Calu3 (cell line): ENCODE results near the gene FCN2. TPM values are rescaled to one million over a fixed set of nuclear protein-coding genes. Genes with fewer than 3 reads are reported as not detected.

Experiments
- BruUV-seq: library from RNA; stranded (reverse); fragments of 400-500 nt; replicated peaks from 2 replicates; lab custom pipeline; 2021; lab: Mats Ljungman, UMichigan
- CTCF ChIA-PET: fragments of 300-600 bp; sonication (Branson Sonifier 250); formaldehyde crosslinking; loops from one replicate; lab custom pipeline; 2022; ENCODE audit warnings: antibody characterized with exemption; lab: Charles Lee
- DNase-seq: peaks from one replicate; pipeline ENCODE4 v3.0.0; 2022
- H3K27ac Mint-ChIP-seq: one replicate; pipeline ENCODE4 v1.8.0; 2022; ENCODE audit warnings: mixed read lengths; ENCODE audit not compliant: unreplicated experiment
- H3K27me3 Mint-ChIP-seq: one replicate; pipeline ENCODE4 v1.8.0; 2022; ENCODE audit warnings: mixed read lengths; ENCODE audit not compliant: unreplicated experiment
- H3K36me3 Mint-ChIP-seq: one replicate; pipeline ENCODE4 v1.8.0; 2022; ENCODE audit warnings: mild to moderate bottlenecking, moderate library complexity, mixed read lengths; ENCODE audit not compliant: insufficient read depth, unreplicated experiment
- H3K4me1 Mint-ChIP-seq: one replicate; pipeline ENCODE4 v1.8.0; 2022; ENCODE audit warnings: mild to moderate bottlenecking, low read depth, mixed read lengths; ENCODE audit not compliant: unreplicated experiment
- H3K4me3 Mint-ChIP-seq: one replicate; pipeline ENCODE4 v1.8.0; 2022; ENCODE audit warnings: mild to moderate bottlenecking, low read depth, moderate library complexity, mixed read lengths; ENCODE audit not compliant: unreplicated experiment
- H3K9me3 Mint-ChIP-seq: one replicate; pipeline ENCODE4 v1.8.0; 2022; ENCODE audit warnings: low read depth, mixed read lengths; ENCODE audit not compliant: unreplicated experiment
- CTCF ChIP-seq: fragments of 200-600 bp; IDR thresholded peaks from one replicate; pipeline ENCODE4 v1.8.0; 2022; ENCODE audit warnings: antibody characterized with exemption; ENCODE audit not compliant: unreplicated experiment
- intact Hi-C: fragments of 100-400 bp; cut with micrococcal nuclease; formaldehyde crosslinking; loops from one replicate; pipeline ENCODE4 v1.10.0; 2022; ENCODE audit not compliant: unreplicated experiment
- total RNA-seq: library from RNA; stranded (reverse); gene quantifications from 2 replicates; pipeline ENCODE4 v1.2.3, GENCODE V29; 2022

The FCN2 gene
- total RNA-seq, 1 experiment from 2014 or later, result not detected

GRCh38 chr9:134932606-134933005, 52.0 kb downstream of the FCN2 start:
- intact Hi-C loops, result no loop called here
- Mint-ChIP-seq H3K4me3 (no peak overlapping the region), H3K36me3 (no peaks in the 10 kb centered on the region), H3K4me1 (no peaks in the 10 kb centered on the region), H3K27ac (no peak overlapping the region), H3K27me3 (peaks cover 12% of the 10 kb centered on the region), H3K9me3 (peaks cover 4% of the 10 kb centered on the region)
- DNase-seq, result no peak
- BruUV-seq, result no TSS peak
- no peak for TF ChIP-seq CTCF
- CTCF ChIA-PET, result no interaction called here

- Mint-ChIP-seq H3K36me3 (no peaks in the 10 kb centered on the region), H3K27ac (no peak overlapping the region), H3K4me3 (no peak overlapping the region), H3K4me1 (no peaks in the 10 kb centered on the region), H3K9me3 (peaks cover 2% of the 10 kb centered on the region), H3K27me3 (peaks cover 12% of the 10 kb centered on the region)
- no peak for TF ChIP-seq CTCF
- CTCF ChIA-PET, result no interaction called here
- intact Hi-C loops, result no loop called here
- no TSS peak for BruUV-seq
- no peak for DNase-seq
Measured at GRCh38 chr9:134933076-134933659, 52.6 kb downstream of the FCN2 start.

GRCh38 chr9:134935056-134935640, 54.5 kb downstream of the FCN2 start:
- no peak for TF ChIP-seq CTCF
- CTCF ChIA-PET, result no interaction called here
- no peak for DNase-seq
- H3K4me1 Mint-ChIP-seq, result no peaks in the 10 kb centered on the region
- H3K27ac Mint-ChIP-seq, result no peak overlapping the region
- BruUV-seq, result no TSS peak
- no peak overlapping the region for H3K4me3 Mint-ChIP-seq
- intact Hi-C loops, result no loop called here
- no peaks in the 10 kb centered on the region for H3K36me3 Mint-ChIP-seq
- H3K27me3 Mint-ChIP-seq, result peaks cover 16% of the 10 kb centered on the region
- H3K9me3 Mint-ChIP-seq, result peaks cover 2% of the 10 kb centered on the region

GRCh38 chr9:134935701-134936345, 55.2 kb downstream of the FCN2 start:
- CTCF ChIA-PET, result no interaction called here
- H3K4me1 Mint-ChIP-seq, result no peaks in the 10 kb centered on the region
- DNase-seq, result no peak
- H3K9me3 Mint-ChIP-seq, result peaks cover 2% of the 10 kb centered on the region
- peaks cover 9% of the 10 kb centered on the region for H3K27me3 Mint-ChIP-seq
- H3K4me3 Mint-ChIP-seq, result no peak overlapping the region
- BruUV-seq, result no TSS peak
- TF ChIP-seq CTCF, result no peak
- intact Hi-C loops, result no loop called here
- no peaks in the 10 kb centered on the region for H3K36me3 Mint-ChIP-seq
- H3K27ac Mint-ChIP-seq, result no peak overlapping the region
